SK-N-SH treated with all-trans-retinoic acid at 6 μM for 48 hours (cell line): ENCODE data around the gene VSTM4.

Experiments
- ZNF8 ChIP-seq: fragments of 450-650 bp; formaldehyde crosslinking; IDR thresholded peaks from 2 replicates; pipeline ENCODE4 v1.5.0; 2020; ENCODE audit warnings: mild to moderate bottlenecking, moderate library complexity
- TF ChIP-seq, protein P1 (sequence below): fragments of 250-450 bp; sonication (Bioruptor Pico); IDR thresholded peaks from 2 replicates; pipeline ENCODE4 v1.5.0; 2020; ENCODE audit warnings: mild to moderate bottlenecking, moderate library complexity

DNA sequence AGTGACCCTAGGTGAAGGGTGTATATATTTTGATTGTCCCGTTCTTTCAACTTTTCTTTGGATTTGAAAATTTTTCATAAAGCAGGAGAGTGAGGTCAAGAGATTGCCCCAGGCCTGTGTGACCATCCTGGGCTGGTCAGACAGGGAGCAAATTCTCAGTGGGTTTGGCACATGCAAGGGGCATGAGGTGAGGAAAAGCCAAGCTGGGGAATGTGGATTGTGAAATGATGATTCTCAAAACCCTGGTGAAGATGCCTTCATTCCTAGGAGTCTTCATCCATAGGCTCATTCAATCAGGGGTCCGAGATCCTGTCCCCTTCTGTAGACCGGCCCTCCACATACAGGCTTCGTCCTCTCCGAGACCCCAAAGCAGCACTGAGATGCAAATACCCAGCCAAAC lies 45.5 kb upstream of the VSTM4 start:
- no peak for TF ChIP-seq ZNF8
- TF ChIP-seq, protein P1, sequence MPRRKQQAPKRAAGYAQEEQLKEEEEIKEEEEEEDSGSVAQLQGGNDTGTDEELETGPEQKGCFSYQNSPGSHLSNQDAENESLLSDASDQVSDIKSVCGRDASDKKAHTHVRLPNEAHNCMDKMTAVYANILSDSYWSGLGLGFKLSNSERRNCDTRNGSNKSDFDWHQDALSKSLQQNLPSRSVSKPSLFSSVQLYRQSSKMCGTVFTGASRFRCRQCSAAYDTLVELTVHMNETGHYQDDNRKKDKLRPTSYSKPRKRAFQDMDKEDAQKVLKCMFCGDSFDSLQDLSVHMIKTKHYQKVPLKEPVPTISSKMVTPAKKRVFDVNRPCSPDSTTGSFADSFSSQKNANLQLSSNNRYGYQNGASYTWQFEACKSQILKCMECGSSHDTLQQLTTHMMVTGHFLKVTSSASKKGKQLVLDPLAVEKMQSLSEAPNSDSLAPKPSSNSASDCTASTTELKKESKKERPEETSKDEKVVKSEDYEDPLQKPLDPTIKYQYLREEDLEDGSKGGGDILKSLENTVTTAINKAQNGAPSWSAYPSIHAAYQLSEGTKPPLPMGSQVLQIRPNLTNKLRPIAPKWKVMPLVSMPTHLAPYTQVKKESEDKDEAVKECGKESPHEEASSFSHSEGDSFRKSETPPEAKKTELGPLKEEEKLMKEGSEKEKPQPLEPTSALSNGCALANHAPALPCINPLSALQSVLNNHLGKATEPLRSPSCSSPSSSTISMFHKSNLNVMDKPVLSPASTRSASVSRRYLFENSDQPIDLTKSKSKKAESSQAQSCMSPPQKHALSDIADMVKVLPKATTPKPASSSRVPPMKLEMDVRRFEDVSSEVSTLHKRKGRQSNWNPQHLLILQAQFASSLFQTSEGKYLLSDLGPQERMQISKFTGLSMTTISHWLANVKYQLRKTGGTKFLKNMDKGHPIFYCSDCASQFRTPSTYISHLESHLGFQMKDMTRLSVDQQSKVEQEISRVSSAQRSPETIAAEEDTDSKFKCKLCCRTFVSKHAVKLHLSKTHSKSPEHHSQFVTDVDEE: no peak
